Panc1 (cell line): ENCODE data around the gene GULP1. TPM values are rescaled to one million over a fixed set of nuclear protein-coding genes. Genes with fewer than 3 reads are reported as not detected.

Experiments
- ATAC-seq: fragments of 200-7000 bp; cut with Tn5 transposase; 2 replicates; pipeline ENCODE4 v1.9.1; 2020; ENCODE audit warnings: mild to moderate bottlenecking, moderate library complexity
- BruUV-seq: library from RNA; stranded (reverse); fragments of 400-500 nt; replicated peaks from 2 replicates; lab custom pipeline; 2021; lab: Mats Ljungman, UMichigan
- CTCF ChIA-PET: fragments of 300-600 bp; sonication (Branson Sonifier 250); formaldehyde crosslinking; loops from one replicate; lab custom pipeline; 2022; ENCODE audit warnings: antibody characterized with exemption; lab: Charles Lee
- POLR2A ChIA-PET: fragments of 300-600 bp; sonication (Branson Sonifier 250); formaldehyde crosslinking; loops from one replicate; lab custom pipeline; 2022; ENCODE audit warnings: antibody characterized with exemption; lab: Charles Lee
- DNase-seq: peaks from one replicate; pipeline ENCODE4 v3.0.0-alpha.2; 2010; ENCODE audit warnings: low read depth, low spot score
- H3K27ac ChIP-seq: 2 replicates; pipeline ENCODE4 v1.5.1; 2011; ENCODE audit warnings: mild to moderate bottlenecking, low read length, inconsistent platforms
- H3K27me3 ChIP-seq: fragments of 200-500 bp; sonication (Bioruptor generic); 2 replicates; pipeline ENCODE4 v1.6.0; 2014; ENCODE audit warnings: low read length, inconsistent platforms; ENCODE audit not compliant: control insufficient read depth, insufficient read depth
- H3K36me3 ChIP-seq: fragments of 200-500 bp; sonication (Bioruptor generic); 2 replicates; pipeline ENCODE4 v1.5.1; 2014; ENCODE audit warnings: inconsistent platforms, mild to moderate bottlenecking, low read length, moderate library complexity; ENCODE audit not compliant: control insufficient read depth, insufficient read depth
- H3K4me1 ChIP-seq: 2 replicates; pipeline ENCODE4 v1.5.1; 2011; ENCODE audit warnings: inconsistent platforms, mild to moderate bottlenecking, low read length, moderate library complexity; ENCODE audit not compliant: control insufficient read depth, insufficient read depth
- H3K4me3 ChIP-seq, 2 experiments: 2 replicates each; pipeline ENCODE4 v1.5.1; 2011 to 2012; ENCODE audit warnings: low read depth in 2 of 2, low read length in 2 of 2, mild to moderate bottlenecking in 2 of 2, inconsistent platforms in 1 of 2, moderate library complexity in 1 of 2
- H3K9me3 ChIP-seq: fragments of 200-500 bp; sonication (Bioruptor generic); 2 replicates; pipeline ENCODE4 v1.5.1; 2014; ENCODE audit warnings: low read depth, mild to moderate bottlenecking, inconsistent platforms, low read length, moderate library complexity; ENCODE audit not compliant: control insufficient read depth, insufficient read depth
- CTCF ChIP-seq: fragments of 450-650 bp; IDR thresholded peaks from 2 replicates; pipeline ENCODE4 v1.5.1; 2017; ENCODE audit warnings: mild to moderate bottlenecking
- POLR2AphosphoS5 ChIP-seq: IDR thresholded peaks from 2 replicates; pipeline ENCODE4 v1.6.1; 2012; ENCODE audit warnings: mild to moderate bottlenecking, low read depth, low read length, moderate library complexity
- SIN3A ChIP-seq: IDR thresholded peaks from 2 replicates; pipeline ENCODE4 v1.6.1; 2012; ENCODE audit warnings: low read depth, mild to moderate bottlenecking, low read length, moderate library complexity, borderline replicate concordance; ENCODE audit not compliant: insufficient read depth
- TCF7L2 ChIP-seq: IDR thresholded peaks from 2 replicates; pipeline ENCODE4 v1.6.1; 2011; ENCODE audit warnings: mild to moderate bottlenecking, low read depth, low read length, inconsistent platforms
- in situ Hi-C: cut with HindIII; loops from 2 replicates; pipeline ENCODE4 v1.10.0; 2016; ENCODE audit warnings: low sequenced_read_pairs, low pct_unique_long_range_greater_than_20kb
- intact Hi-C: fragments of 100-400 bp; cut with micrococcal nuclease; formaldehyde crosslinking; loops from one replicate; pipeline ENCODE4 v1.10.0; 2022; ENCODE audit not compliant: unreplicated experiment
- total RNA-seq: library from RNA; stranded (reverse); gene quantifications from one replicate; pipeline ENCODE4 v1.2.1, GENCODE V29; 2021; ENCODE audit not compliant: unreplicated experiment
- TF ChIP-seq, protein P1 (sequence below), 2 experiments: IDR thresholded peaks; 2 replicates each; pipeline ENCODE4 v1.6.1; 2011 to 2012; ENCODE audit warnings: low read depth in 2 of 2, control low read depth in 1 of 2, low read length in 1 of 2, mild to moderate bottlenecking in 1 of 2, moderate library complexity in 1 of 2; ENCODE audit not compliant: insufficient read depth in 1 of 2

GULP1 gene
- total RNA-seq, 1 experiment from 2014 or later, result 51.5 TPM

DNA sequence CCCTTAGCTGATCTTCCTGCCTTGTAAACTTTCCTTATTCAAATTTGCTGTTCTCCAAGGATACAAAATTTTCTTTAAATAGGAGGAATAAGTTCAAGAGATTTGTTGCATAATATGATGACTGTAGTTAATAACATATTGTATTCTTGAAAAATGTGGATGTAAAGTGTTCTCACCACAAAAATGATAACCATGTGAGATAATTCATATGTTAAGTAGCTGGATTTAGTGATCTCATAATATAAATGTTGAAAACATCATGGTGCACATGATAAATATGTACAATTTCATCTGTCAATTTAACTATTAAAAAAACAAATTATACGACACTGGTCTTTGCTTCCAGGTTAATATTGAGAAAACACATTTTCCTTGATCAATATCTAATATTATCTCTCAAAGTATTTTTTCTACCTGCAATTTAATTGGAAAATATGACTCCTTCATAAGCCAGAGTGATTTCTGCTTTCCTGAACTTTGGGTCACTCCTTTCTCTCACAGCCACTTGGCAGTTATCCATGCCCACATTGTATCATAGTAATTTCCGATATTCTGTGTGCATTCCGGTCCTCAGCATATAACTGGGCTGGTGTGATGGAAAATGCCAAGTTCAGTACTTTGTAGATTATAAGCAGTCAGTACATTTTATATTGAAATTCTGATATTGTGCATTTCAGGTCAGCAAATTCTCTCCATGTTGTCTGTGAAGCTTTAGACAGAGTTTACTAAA, 152.6 kb downstream of the GULP1 start:
- DNase-seq (no peak), ATAC-seq (no peak)
- no peaks in the 10 kb centered on the region for H3K9me3 ChIP-seq
- H3K36me3 ChIP-seq, result no peaks in the 10 kb centered on the region
- no peaks in the 10 kb centered on the region for H3K4me1 ChIP-seq
- no TSS peak for BruUV-seq
- no peak overlapping the region for H3K4me3 ChIP-seq
- no peak overlapping the region for H3K27ac ChIP-seq
- TF ChIP-seq CTCF, result no peak
- TF ChIP-seq POLR2AphosphoS5, result no peak
- no peak for TF ChIP-seq TCF7L2
- TF ChIP-seq, protein P1, sequence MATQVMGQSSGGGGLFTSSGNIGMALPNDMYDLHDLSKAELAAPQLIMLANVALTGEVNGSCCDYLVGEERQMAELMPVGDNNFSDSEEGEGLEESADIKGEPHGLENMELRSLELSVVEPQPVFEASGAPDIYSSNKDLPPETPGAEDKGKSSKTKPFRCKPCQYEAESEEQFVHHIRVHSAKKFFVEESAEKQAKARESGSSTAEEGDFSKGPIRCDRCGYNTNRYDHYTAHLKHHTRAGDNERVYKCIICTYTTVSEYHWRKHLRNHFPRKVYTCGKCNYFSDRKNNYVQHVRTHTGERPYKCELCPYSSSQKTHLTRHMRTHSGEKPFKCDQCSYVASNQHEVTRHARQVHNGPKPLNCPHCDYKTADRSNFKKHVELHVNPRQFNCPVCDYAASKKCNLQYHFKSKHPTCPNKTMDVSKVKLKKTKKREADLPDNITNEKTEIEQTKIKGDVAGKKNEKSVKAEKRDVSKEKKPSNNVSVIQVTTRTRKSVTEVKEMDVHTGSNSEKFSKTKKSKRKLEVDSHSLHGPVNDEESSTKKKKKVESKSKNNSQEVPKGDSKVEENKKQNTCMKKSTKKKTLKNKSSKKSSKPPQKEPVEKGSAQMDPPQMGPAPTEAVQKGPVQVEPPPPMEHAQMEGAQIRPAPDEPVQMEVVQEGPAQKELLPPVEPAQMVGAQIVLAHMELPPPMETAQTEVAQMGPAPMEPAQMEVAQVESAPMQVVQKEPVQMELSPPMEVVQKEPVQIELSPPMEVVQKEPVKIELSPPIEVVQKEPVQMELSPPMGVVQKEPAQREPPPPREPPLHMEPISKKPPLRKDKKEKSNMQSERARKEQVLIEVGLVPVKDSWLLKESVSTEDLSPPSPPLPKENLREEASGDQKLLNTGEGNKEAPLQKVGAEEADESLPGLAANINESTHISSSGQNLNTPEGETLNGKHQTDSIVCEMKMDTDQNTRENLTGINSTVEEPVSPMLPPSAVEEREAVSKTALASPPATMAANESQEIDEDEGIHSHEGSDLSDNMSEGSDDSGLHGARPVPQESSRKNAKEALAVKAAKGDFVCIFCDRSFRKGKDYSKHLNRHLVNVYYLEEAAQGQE (IDR thresholded peaks at IDR 0.05; ENCODE audit: insufficient read depth in 1 of 2, low read depth in 2 of 2, low read length in 1 of 2), result no peak
- no peak for TF ChIP-seq SIN3A
- in situ Hi-C loops (no loop called here), intact Hi-C loops (no loop called here)
- CTCF ChIA-PET, result no interaction called here
- no peaks in the 10 kb centered on the region for H3K27me3 ChIP-seq
- POLR2A ChIA-PET, result no interaction called here

DNA sequence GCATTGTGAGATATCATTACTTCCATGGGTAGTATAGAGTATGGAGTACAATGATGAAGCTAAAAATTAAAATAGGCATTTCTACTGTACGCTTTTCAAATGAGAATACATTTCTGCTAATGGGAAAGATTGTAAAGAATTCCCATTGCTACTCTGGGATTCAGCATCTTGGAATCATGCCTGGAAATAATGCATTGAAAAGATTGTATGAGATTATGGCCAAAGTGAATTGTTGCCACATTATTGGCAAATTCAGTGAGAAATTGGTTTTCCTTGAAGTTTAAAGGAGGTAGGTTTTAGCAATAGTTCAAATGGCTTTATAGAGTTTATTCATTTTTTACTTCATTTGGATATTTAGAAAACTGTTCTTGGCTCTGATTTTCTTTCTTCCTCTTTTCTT, 157.9 kb downstream of the GULP1 start:
- ChIA-PET CTCF (no interaction called here), POLR2A (no interaction called here)
- Histone ChIP-seq H3K27me3 (no peaks in the 10 kb centered on the region), H3K36me3 (no peaks in the 10 kb centered on the region), H3K27ac (no peak overlapping the region), H3K4me1 (no peaks in the 10 kb centered on the region), H3K9me3 (peaks cover 10% of the 10 kb centered on the region; the same call in 1 of the 2 replicates), H3K4me3 (no peak overlapping the region)
- in situ Hi-C loops (no loop called here), intact Hi-C loops (no loop called here)
- BruUV-seq, result no TSS peak
- ATAC-seq (no peak), DNase-seq (no peak)
- TF ChIP-seq POLR2AphosphoS5, result no peak
- no peak for TF ChIP-seq SIN3A
- TF ChIP-seq CTCF, result no peak
- no peak for TF ChIP-seq TCF7L2
- TF ChIP-seq, protein P1 (IDR thresholded peaks at IDR 0.05; ENCODE audit: insufficient read depth in 1 of 2, low read depth in 2 of 2, low read length in 1 of 2), result no peak
